GM19025 (cell line): ENCODE data around the gene PRKAG1.

Experiments
- ATAC-seq: cut with Tn5 transposase; IDR thresholded peaks from one replicate; pipeline ENCODE4 v1.9.1; 2021; ENCODE audit warnings: mild to moderate bottlenecking, low read depth, moderate library complexity; ENCODE audit not compliant: unreplicated experiment

Gene PRKAG1

GRCh38 chr12:49032679-49033447, 14.3 kb upstream of the PRKAG1 start:
- no peak for ATAC-seq

- no peak for ATAC-seq
Measured at GRCh38 chr12:49032276-49032675, 13.7 kb upstream of the PRKAG1 start.

GRCh38 chr12:49031573-49032161, 13.1 kb upstream of the PRKAG1 start:
- no peak for ATAC-seq

- no peak for ATAC-seq
Measured at GRCh38 chr12:49030714-49031572, 12.4 kb upstream of the PRKAG1 start.

- no peak for ATAC-seq
Measured at GRCh38 chr12:49030119-49030518, 11.5 kb upstream of the PRKAG1 start.

GRCh38 chr12:49028666-49029275, 10.2 kb upstream of the PRKAG1 start:
- ATAC-seq, result no peak

- ATAC-seq, result no peak
Measured at GRCh38 chr12:49027846-49028555, 9.4 kb upstream of the PRKAG1 start.

- no peak for ATAC-seq
Measured at GRCh38 chr12:49026678-49027480, 8.3 kb upstream of the PRKAG1 start.

GRCh38 chr12:49026101-49026500, 7.5 kb upstream of the PRKAG1 start:
- no peak for ATAC-seq

GRCh38 chr12:49025463-49025862, 6.9 kb upstream of the PRKAG1 start:
- no peak for ATAC-seq

- no peak for ATAC-seq
Measured at GRCh38 chr12:49024543-49024942, 6.0 kb upstream of the PRKAG1 start.

GRCh38 chr12:49023812-49024211, 5.2 kb upstream of the PRKAG1 start:
- ATAC-seq, result no peak

- ATAC-seq, result no peak
Measured at GRCh38 chr12:49022558-49023178, 4.1 kb upstream of the PRKAG1 start.

- no peak for ATAC-seq
Measured at GRCh38 chr12:49021292-49021915, 2.8 kb upstream of the PRKAG1 start.

- ATAC-seq, result no peak
Measured at GRCh38 chr12:49020441-49020840, 1.9 kb upstream of the PRKAG1 start.

- no peak for ATAC-seq
Measured at GRCh38 chr12:49019443-49020324, 1.1 kb upstream of the PRKAG1 start.

- ATAC-seq, result no peak
Measured at GRCh38 chr12:49019120-49019430, 499 bp upstream of the PRKAG1 start.

- no peak for ATAC-seq
Measured at GRCh38 chr12:49017891-49018260, 700 bp downstream of the PRKAG1 start.
